Measurements from ENCODE around the gene RPUSD2. TPM values are rescaled to one million over a fixed set of nuclear protein-coding genes. Genes with fewer than 3 reads are reported as not detected.

The RPUSD2 gene
- polyA plus RNA-seq, 1 of the 3 experiments (the other 2 are of a cell fraction): 10.8 TPM

DNA sequence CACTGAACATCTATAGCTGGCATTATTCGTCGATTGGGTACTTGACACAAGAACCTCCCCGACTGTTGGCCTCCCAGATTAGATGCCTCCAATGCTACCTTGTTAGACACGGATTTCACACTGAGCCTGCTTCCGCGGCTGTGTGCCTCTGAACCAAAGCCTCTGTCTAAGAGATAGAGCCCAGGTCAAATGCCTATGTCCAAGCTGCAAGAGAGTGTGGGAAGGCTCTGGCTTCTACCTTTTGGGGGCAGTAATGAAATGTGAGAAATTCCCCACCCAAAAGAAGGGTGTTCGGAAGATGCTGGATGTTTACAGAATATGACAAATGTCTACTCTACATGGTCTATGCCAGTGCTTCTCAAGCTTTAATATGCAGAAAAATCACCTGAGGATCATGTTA lies 2.0 kb upstream of the RPUSD2 start:
- 65% methylated on average over 7 of the region's 7 CpGs for WGBS (ENCODE audit: low lambda C conversion rate)
- peaks cover 51% of the 10 kb centered on the region for H3K79me2 ChIP-seq (ENCODE audit: insufficient read depth)
- no peaks in the 10 kb centered on the region for H3K27me3 ChIP-seq (ENCODE audit: insufficient read depth)
- H3K36me3 ChIP-seq (replicated peaks in 1 of 2; ENCODE audit: control insufficient read depth in 1 of 2, insufficient read depth in 2 of 2, low read length in 1 of 2): peaks cover 0 to 7% of the 10 kb centered on the region in 2 experiments
- TF ChIP-seq, protein P1, sequence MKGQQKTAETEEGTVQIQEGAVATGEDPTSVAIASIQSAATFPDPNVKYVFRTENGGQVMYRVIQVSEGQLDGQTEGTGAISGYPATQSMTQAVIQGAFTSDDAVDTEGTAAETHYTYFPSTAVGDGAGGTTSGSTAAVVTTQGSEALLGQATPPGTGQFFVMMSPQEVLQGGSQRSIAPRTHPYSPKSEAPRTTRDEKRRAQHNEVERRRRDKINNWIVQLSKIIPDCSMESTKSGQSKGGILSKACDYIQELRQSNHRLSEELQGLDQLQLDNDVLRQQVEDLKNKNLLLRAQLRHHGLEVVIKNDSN (IDR thresholded peaks at IDR 0.05; ENCODE audit: borderline replicate concordance, low read depth): no peak
- 0 out of 2 replicates have a peak, but pooled peaks have one; percentile 7 for TF ChIP-seq RAD21 (IDR thresholded peaks at IDR 0.05; ENCODE audit: low read length)
- no peak for TF ChIP-seq EZH2phosphoT487 (IDR thresholded peaks at IDR 0.05; ENCODE audit: borderline replicate concordance, low read depth)
- TF ChIP-seq CHD2 (IDR thresholded peaks at IDR 0.05; ENCODE audit: low read length, partially characterized antibody): no peak
- TF ChIP-seq MEF2A (IDR thresholded peaks at IDR 0.05; ENCODE audit: borderline replicate concordance, low read depth): no peak
- TF ChIP-seq NRF1 (IDR thresholded peaks at IDR 0.05; ENCODE audit: low read depth, low read length): no peak
- TF ChIP-seq, protein P2, sequence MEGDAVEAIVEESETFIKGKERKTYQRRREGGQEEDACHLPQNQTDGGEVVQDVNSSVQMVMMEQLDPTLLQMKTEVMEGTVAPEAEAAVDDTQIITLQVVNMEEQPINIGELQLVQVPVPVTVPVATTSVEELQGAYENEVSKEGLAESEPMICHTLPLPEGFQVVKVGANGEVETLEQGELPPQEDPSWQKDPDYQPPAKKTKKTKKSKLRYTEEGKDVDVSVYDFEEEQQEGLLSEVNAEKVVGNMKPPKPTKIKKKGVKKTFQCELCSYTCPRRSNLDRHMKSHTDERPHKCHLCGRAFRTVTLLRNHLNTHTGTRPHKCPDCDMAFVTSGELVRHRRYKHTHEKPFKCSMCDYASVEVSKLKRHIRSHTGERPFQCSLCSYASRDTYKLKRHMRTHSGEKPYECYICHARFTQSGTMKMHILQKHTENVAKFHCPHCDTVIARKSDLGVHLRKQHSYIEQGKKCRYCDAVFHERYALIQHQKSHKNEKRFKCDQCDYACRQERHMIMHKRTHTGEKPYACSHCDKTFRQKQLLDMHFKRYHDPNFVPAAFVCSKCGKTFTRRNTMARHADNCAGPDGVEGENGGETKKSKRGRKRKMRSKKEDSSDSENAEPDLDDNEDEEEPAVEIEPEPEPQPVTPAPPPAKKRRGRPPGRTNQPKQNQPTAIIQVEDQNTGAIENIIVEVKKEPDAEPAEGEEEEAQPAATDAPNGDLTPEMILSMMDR (IDR thresholded peaks at IDR 0.05): peak; percentile 30
- H3K4me1 ChIP-seq (ENCODE audit: control insufficient read depth in 1 of 2, insufficient read depth in 2 of 2, low read depth in 1 of 2, low read length in 1 of 2): peaks cover 8 to 10% of the 10 kb centered on the region in 2 experiments; a peak in 3 of 4 replicates
- no peak overlapping the region for H3K4me2 ChIP-seq
- DNase-seq: no peak
- no peak overlapping the region for H3K27ac ChIP-seq (ENCODE audit: low read depth in 2 of 2, low read length in 1 of 2)
- H3K9ac ChIP-seq: no peak overlapping the region
- no peaks in the 10 kb centered on the region for H3K9me3 ChIP-seq
- no peak overlapping the region for H3K4me3 ChIP-seq (ENCODE audit: low read depth in 2 of 2, low read length in 1 of 2)
- ChIA-PET CTCF (interaction anchor here (0.8 to 1.3 kb wide), 2 partner anchors 28 to 47 kb away, joined by 3 to 4 read pairs; no protein-coding TSS in a partner anchor), POLR2A (no interaction called here)
- H2AFZ ChIP-seq (ENCODE audit: low read depth): peak overlapping the region; percentile 8; the same call in 1 of the 2 replicates
- no peaks in the 10 kb centered on the region for H3K9me2 ChIP-seq
- no peaks in the 10 kb centered on the region for H3F3A ChIP-seq (replicated peaks; ENCODE audit: insufficient read depth)
- no peaks in the 10 kb centered on the region for H4K20me1 ChIP-seq (ENCODE audit: insufficient read depth)

DNA sequence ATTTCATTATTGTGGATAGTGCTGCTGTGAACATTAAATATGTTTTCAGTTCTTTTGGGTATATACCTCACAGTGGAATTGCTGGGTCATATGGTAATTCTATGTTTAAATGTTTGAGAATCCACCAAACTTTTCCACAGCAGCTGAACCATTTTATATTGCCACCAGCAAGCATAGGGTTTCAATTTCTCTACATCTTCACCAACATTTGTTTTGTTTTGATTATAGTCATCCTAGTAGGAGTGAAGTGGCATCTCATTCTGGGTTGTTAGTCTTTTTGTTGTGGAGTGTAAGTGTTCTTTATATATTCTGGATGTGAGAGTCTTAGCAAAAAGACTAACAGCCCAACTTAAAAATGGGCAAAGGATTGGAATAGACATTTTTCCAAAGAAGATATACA lies 6.0 kb downstream of the RPUSD2 start:
- POLR2A ChIA-PET: no interaction called here
- CTCF ChIA-PET: no interaction called here
- DNase-seq: no peak
- TF ChIP-seq, protein P1 (IDR thresholded peaks at IDR 0.05; ENCODE audit: borderline replicate concordance, low read depth): no peak
- TF ChIP-seq YY1 (IDR thresholded peaks at IDR 0.05; ENCODE audit: low read depth) (no peak), FOXM1 (IDR thresholded peaks at IDR 0.05; ENCODE audit: low read depth) (no peak), GABPA (IDR thresholded peaks at IDR 0.05; ENCODE audit: low read depth) (no peak), MXI1 (IDR thresholded peaks at IDR 0.05; ENCODE audit: low read depth, low read length) (no peak), ELF1 (IDR thresholded peaks at IDR 0.05) (no peak), RAD21 (IDR thresholded peaks at IDR 0.05; ENCODE audit: low read length) (no peak), NRF1 (IDR thresholded peaks at IDR 0.05; ENCODE audit: low read depth, low read length) (no peak), EZH2phosphoT487 (IDR thresholded peaks at IDR 0.05; ENCODE audit: borderline replicate concordance, low read depth) (no peak)
- TF ChIP-seq, protein P3, sequence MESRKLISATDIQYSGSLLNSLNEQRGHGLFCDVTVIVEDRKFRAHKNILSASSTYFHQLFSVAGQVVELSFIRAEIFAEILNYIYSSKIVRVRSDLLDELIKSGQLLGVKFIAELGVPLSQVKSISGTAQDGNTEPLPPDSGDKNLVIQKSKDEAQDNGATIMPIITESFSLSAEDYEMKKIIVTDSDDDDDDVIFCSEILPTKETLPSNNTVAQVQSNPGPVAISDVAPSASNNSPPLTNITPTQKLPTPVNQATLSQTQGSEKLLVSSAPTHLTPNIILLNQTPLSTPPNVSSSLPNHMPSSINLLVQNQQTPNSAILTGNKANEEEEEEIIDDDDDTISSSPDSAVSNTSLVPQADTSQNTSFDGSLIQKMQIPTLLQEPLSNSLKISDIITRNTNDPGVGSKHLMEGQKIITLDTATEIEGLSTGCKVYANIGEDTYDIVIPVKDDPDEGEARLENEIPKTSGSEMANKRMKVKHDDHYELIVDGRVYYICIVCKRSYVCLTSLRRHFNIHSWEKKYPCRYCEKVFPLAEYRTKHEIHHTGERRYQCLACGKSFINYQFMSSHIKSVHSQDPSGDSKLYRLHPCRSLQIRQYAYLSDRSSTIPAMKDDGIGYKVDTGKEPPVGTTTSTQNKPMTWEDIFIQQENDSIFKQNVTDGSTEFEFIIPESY (IDR thresholded peaks at IDR 0.05; ENCODE audit: borderline replicate concordance, low read depth): no peak
- TF ChIP-seq, protein P4, sequence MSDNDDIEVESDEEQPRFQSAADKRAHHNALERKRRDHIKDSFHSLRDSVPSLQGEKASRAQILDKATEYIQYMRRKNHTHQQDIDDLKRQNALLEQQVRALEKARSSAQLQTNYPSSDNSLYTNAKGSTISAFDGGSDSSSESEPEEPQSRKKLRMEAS (IDR thresholded peaks at IDR 0.05; ENCODE audit: low read depth): no peak
- TF ChIP-seq, protein P5, sequence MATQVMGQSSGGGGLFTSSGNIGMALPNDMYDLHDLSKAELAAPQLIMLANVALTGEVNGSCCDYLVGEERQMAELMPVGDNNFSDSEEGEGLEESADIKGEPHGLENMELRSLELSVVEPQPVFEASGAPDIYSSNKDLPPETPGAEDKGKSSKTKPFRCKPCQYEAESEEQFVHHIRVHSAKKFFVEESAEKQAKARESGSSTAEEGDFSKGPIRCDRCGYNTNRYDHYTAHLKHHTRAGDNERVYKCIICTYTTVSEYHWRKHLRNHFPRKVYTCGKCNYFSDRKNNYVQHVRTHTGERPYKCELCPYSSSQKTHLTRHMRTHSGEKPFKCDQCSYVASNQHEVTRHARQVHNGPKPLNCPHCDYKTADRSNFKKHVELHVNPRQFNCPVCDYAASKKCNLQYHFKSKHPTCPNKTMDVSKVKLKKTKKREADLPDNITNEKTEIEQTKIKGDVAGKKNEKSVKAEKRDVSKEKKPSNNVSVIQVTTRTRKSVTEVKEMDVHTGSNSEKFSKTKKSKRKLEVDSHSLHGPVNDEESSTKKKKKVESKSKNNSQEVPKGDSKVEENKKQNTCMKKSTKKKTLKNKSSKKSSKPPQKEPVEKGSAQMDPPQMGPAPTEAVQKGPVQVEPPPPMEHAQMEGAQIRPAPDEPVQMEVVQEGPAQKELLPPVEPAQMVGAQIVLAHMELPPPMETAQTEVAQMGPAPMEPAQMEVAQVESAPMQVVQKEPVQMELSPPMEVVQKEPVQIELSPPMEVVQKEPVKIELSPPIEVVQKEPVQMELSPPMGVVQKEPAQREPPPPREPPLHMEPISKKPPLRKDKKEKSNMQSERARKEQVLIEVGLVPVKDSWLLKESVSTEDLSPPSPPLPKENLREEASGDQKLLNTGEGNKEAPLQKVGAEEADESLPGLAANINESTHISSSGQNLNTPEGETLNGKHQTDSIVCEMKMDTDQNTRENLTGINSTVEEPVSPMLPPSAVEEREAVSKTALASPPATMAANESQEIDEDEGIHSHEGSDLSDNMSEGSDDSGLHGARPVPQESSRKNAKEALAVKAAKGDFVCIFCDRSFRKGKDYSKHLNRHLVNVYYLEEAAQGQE (IDR thresholded peaks at IDR 0.05; ENCODE audit: low read depth, low read length): no peak
- TF ChIP-seq, protein P6, sequence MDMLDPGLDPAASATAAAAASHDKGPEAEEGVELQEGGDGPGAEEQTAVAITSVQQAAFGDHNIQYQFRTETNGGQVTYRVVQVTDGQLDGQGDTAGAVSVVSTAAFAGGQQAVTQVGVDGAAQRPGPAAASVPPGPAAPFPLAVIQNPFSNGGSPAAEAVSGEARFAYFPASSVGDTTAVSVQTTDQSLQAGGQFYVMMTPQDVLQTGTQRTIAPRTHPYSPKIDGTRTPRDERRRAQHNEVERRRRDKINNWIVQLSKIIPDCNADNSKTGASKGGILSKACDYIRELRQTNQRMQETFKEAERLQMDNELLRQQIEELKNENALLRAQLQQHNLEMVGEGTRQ (IDR thresholded peaks at IDR 0.05; ENCODE audit: borderline replicate concordance, low read depth, low read length): no peak

More for the DNA sequence above, 6.0 kb downstream of the RPUSD2 start:
- no peak overlapping the region for H3K4me2 ChIP-seq
- peaks cover 23% of the 10 kb centered on the region for H3K79me2 ChIP-seq (ENCODE audit: insufficient read depth)
- H3F3A ChIP-seq (replicated peaks; ENCODE audit: insufficient read depth): peaks cover 19% of the 10 kb centered on the region
- no peak overlapping the region for H3K9ac ChIP-seq
- H2AFZ ChIP-seq (ENCODE audit: low read depth): no peak overlapping the region
- H3K27me3 ChIP-seq (ENCODE audit: insufficient read depth): no peaks in the 10 kb centered on the region
- peaks cover 16 to 24% of the 10 kb centered on the region in 2 experiments for H3K36me3 ChIP-seq (replicated peaks in 1 of 2; ENCODE audit: control insufficient read depth in 1 of 2, insufficient read depth in 2 of 2, low read length in 1 of 2)
- no peaks in the 10 kb centered on the region for H3K9me2 ChIP-seq
- peaks cover 4 to 5% of the 10 kb centered on the region in 2 experiments; a peak in 2 of 4 replicates for H3K4me1 ChIP-seq (ENCODE audit: control insufficient read depth in 1 of 2, insufficient read depth in 2 of 2, low read depth in 1 of 2, low read length in 1 of 2)
- no peaks in the 10 kb centered on the region for H4K20me1 ChIP-seq (ENCODE audit: insufficient read depth)
- H3K9me3 ChIP-seq: no peaks in the 10 kb centered on the region
- H3K4me3 ChIP-seq (ENCODE audit: low read depth in 2 of 2, low read length in 1 of 2): no peak overlapping the region
- no peak overlapping the region for H3K27ac ChIP-seq (ENCODE audit: low read depth in 2 of 2, low read length in 1 of 2)

Data from SK-N-SH (cell line).